Sigmoid colon (tissue), 7 donors: ENCODE data around the gene LRP2BP. TPM values are rescaled to one million over a fixed set of nuclear protein-coding genes. Genes with fewer than 3 reads are reported as not detected.

Experiments used
- DNase-seq: peaks from one replicate; pipeline ENCODE4 v3.0.0-alpha.2; 2019
- H3K27ac ChIP-seq, 4 donors: fragments of 200-600 bp; sonication (generic); one replicate each; pipeline ENCODE4 v1.5.1; 2016 to 2019; ENCODE audit warnings: mild to moderate bottlenecking in 1 of 4
- H3K27me3 ChIP-seq, 3 donors: fragments of 200-600 bp; sonication (generic); one replicate each; pipeline ENCODE4 v1.5.1; 2019; ENCODE audit warnings: mild to moderate bottlenecking in 1 of 3
- H3K36me3 ChIP-seq, 4 donors: fragments of 200-600 bp; sonication (generic); one replicate each; pipeline ENCODE4 v1.5.1; 2016 to 2019
- H3K4me1 ChIP-seq, 4 donors: fragments of 200-600 bp; sonication (generic); one replicate each; pipeline ENCODE4 v1.5.1; 2017 to 2019
- H3K4me3 ChIP-seq, 4 donors: fragments of 200-600 bp; sonication (generic); one replicate each; pipeline ENCODE4 v1.5.1; 2017 to 2019; ENCODE audit warnings: mild to moderate bottlenecking in 2 of 4, moderate library complexity in 1 of 4
- H3K9me3 ChIP-seq, 4 donors: fragments of 200-600 bp in 3 of 4; sonication (generic) in 3 of 4; one replicate each; pipeline versions ENCODE4 v1.5.1 to v1.6.1; 2013 to 2019
- CTCF ChIP-seq, 4 experiments: fragments of 450-650 bp in 3 of 4; fragments of 200-600 bp in 1 of 4; IDR thresholded peaks; one replicate each; pipeline ENCODE4 v1.5.1; 2016 to 2019; ENCODE audit warnings: antibody characterized with exemption in 4 of 4, mild to moderate bottlenecking in 3 of 4, moderate library complexity in 2 of 4
- EP300 ChIP-seq, 4 donors: sonication (generic); formaldehyde crosslinking; IDR thresholded peaks; one replicate each; pipeline ENCODE4 v1.6.1; 2017; ENCODE audit warnings: antibody characterized with exemption in 4 of 4
- POLR2A ChIP-seq, 2 donors: fragments of 450-650 bp; IDR thresholded peaks; one replicate each; pipeline ENCODE4 v1.6.1; 2016; ENCODE audit warnings: antibody characterized with exemption in 2 of 2, mild to moderate bottlenecking in 2 of 2, moderate library complexity in 2 of 2
- POLR2AphosphoS5 ChIP-seq, 4 donors: sonication (generic); formaldehyde crosslinking; IDR thresholded peaks; one replicate each; pipeline ENCODE4 v1.6.1; 2017; ENCODE audit warnings: antibody characterized with exemption in 4 of 4
- WGBS, 2 donors: extraction: QIAGEN DNeasy Blood & Tissue Kit; methylation state at CpG; one replicate each; pipeline ENCODE4 v1.1.7; 2013; 5-methylcytosine and 5-hydroxymethylcytosine counted together
- intact Hi-C: fragments of 100-400 bp; cut with DNase I; formaldehyde crosslinking; loops from one replicate; pipeline ENCODE4 v1.15.1; 2023
- polyA plus RNA-seq, 3 donors: library from polyadenylated mRNA; stranded (reverse); fragments of 200-250 nt; gene quantifications; one replicate each; pipeline ENCODE4 v1.2.3, GENCODE V29; 2013
- total RNA-seq, 4 donors: library from RNA; depleted of rRNA; stranded (reverse); fragments of >200 nt; gene quantifications; one replicate each; pipeline ENCODE4 v1.1.0, GENCODE V29; 2016
- donor health status: healthy with polysubstance abuse.
- donor health status: Bipolar disorder and iron deficiency.
- donor health status: healthy.

LRP2BP gene
- total and polyA plus RNA-seq, 7 donors: 0.16 to 2.6 (median 1.8) TPM

- peak overlapping the region; percentile 57 to 84 (median 73) for H3K4me3 ChIP-seq
- H3K4me1 ChIP-seq: peaks cover 0 to 41% (median 19%) of the 10 kb centered on the region in 4 donors
- WGBS, 2 donors: 15 to 17% methylated on average over 13 of the region's 13 CpGs
Observed at GRCh38 chr4:185424905-185425646, 29.4 kb upstream of the LRP2BP start.

GRCh38 chr4:185421366-185422124 is 25.8 kb upstream of the LRP2BP start:
- Histone ChIP-seq H3K9me3 (no peaks in the 10 kb centered on the region), H3K27me3 (no peaks in the 10 kb centered on the region), H3K36me3 (peaks cover 0 to 43% (median 9%) of the 10 kb centered on the region in 4 donors), H3K4me3 (no peak overlapping the region), H3K27ac (no peak overlapping the region), H3K4me1 (peaks cover 0 to 41% (median 19%) of the 10 kb centered on the region in 4 donors)
- intact Hi-C loops: no loop called here
- no peak for DNase-seq
- TF ChIP-seq POLR2AphosphoS5 (IDR thresholded peaks at IDR 0.05) (no peak), CTCF (IDR thresholded peaks at IDR 0.05) (no peak), EP300 (IDR thresholded peaks at IDR 0.05) (no peak), POLR2A (IDR thresholded peaks at IDR 0.05) (no peak)
- WGBS, 2 donors: 83 to 90% methylated on average over 2 of the region's 2 CpGs

More at GRCh38 chr4:185424905-185425646, 29.4 kb upstream of the LRP2BP start:
- intact Hi-C loops: loop anchor here (1.0 to 5.0 kb wide), 4 partner anchors 29 to 612 kb away; partner anchors contain the start of genes ANKRD37 and CCDC110
- DNase-seq: peak; percentile 60
- H3K9me3 ChIP-seq: no peaks in the 10 kb centered on the region
- H3K27me3 ChIP-seq: no peaks in the 10 kb centered on the region
- H3K36me3 ChIP-seq: peaks cover 0 to 14% (median 0%) of the 10 kb centered on the region in 4 donors
- H3K27ac ChIP-seq: peak overlapping the region; percentile 91 to 95 (median 92)
- TF ChIP-seq POLR2AphosphoS5 (IDR thresholded peaks at IDR 0.05) (no peak), EP300 (IDR thresholded peaks at IDR 0.05) (no peak), CTCF (IDR thresholded peaks at IDR 0.05) (no peak), POLR2A (IDR thresholded peaks at IDR 0.05) (no peak)

GRCh38 chr4:185416955-185417354 is 21.2 kb upstream of the LRP2BP start:
- no peak for DNase-seq
- Histone ChIP-seq H3K27ac (no peak overlapping the region), H3K36me3 (peaks cover 8 to 83% (median 21%) of the 10 kb centered on the region in 4 donors), H3K4me1 (peaks cover 0 to 9% (median 3%) of the 10 kb centered on the region in 4 donors), H3K4me3 (no peak overlapping the region), H3K9me3 (no peaks in the 10 kb centered on the region), H3K27me3 (no peaks in the 10 kb centered on the region)
- TF ChIP-seq EP300 (IDR thresholded peaks at IDR 0.05) (no peak), POLR2A (IDR thresholded peaks at IDR 0.05) (no peak), POLR2AphosphoS5 (IDR thresholded peaks at IDR 0.05) (no peak), CTCF (IDR thresholded peaks at IDR 0.05) (no peak)
- intact Hi-C loops: no loop called here

- intact Hi-C loops: no loop called here
- no peak overlapping the region for H3K4me3 ChIP-seq
- no peak for DNase-seq
- peaks cover 10 to 89% (median 24%) of the 10 kb centered on the region in 4 donors for H3K36me3 ChIP-seq
- TF ChIP-seq EP300 (IDR thresholded peaks at IDR 0.05) (no peak), CTCF (IDR thresholded peaks at IDR 0.05) (no peak), POLR2A (IDR thresholded peaks at IDR 0.05) (no peak), POLR2AphosphoS5 (IDR thresholded peaks at IDR 0.05) (no peak)
- H3K9me3 ChIP-seq: no peaks in the 10 kb centered on the region
- WGBS, 2 donors: 95% methylated on average over 5 of the region's 5 CpGs
- peak overlapping the region in 1 of 4 donors; percentile 11 for H3K27ac ChIP-seq
- H3K27me3 ChIP-seq: no peaks in the 10 kb centered on the region
- H3K4me1 ChIP-seq: no peaks in the 10 kb centered on the region
Observed at GRCh38 chr4:185412412-185412811, 16.7 kb upstream of the LRP2BP start.
